NB4 (cell line): ENCODE data around the gene ZSWIM9.

Experiments
- DNase-seq: peaks from one replicate; pipeline ENCODE4 v3.0.0; 2010; ENCODE audit warnings: low read depth
- H3K4me3 ChIP-seq: one replicate; pipeline ENCODE4 v1.5.1; 2011; ENCODE audit warnings: mild to moderate bottlenecking, low read depth, low read length, moderate library complexity
- CTCF ChIP-seq: IDR thresholded peaks from one replicate; pipeline ENCODE4 v1.5.1; 2012; ENCODE audit warnings: low read depth, low read length
- MAX ChIP-seq: IDR thresholded peaks from 2 replicates; pipeline ENCODE4 v1.6.1; 2011; ENCODE audit warnings: low read depth, low read length
- MYC ChIP-seq: IDR thresholded peaks from 2 replicates; pipeline ENCODE4 v1.6.1; 2011; ENCODE audit warnings: low read depth, low read length
- POLR2A ChIP-seq: IDR thresholded peaks from 2 replicates; pipeline ENCODE4 v1.6.1; 2011; ENCODE audit warnings: mild to moderate bottlenecking; ENCODE audit not compliant: insufficient read length; ENCODE audit errors: extremely low read depth

The ZSWIM9 gene

GRCh38 chr19:48148576-48148975 lies 21.9 kb upstream of the ZSWIM9 start:
- H3K4me3 ChIP-seq: no peak overlapping the region
- no peak for TF ChIP-seq MAX
- no peak for TF ChIP-seq POLR2A
- no peak for TF ChIP-seq CTCF
- TF ChIP-seq MYC: no peak
- DNase-seq: no peak

- H3K4me3 ChIP-seq: no peak overlapping the region
- TF ChIP-seq MAX: no peak
- DNase-seq: no peak
Observed at GRCh38 chr19:48149430-48149829, 21.1 kb upstream of the ZSWIM9 start.

- peak; percentile 86 for DNase-seq
- H3K4me3 ChIP-seq: no peak overlapping the region
- TF ChIP-seq POLR2A (no peak), MAX (no peak), CTCF (peak; percentile 98)
Observed at GRCh38 chr19:48152551-48152950, 17.9 kb upstream of the ZSWIM9 start.

GRCh38 chr19:48154003-48154402 lies 16.5 kb upstream of the ZSWIM9 start:
- TF ChIP-seq POLR2A (no peak), CTCF (no peak)
- H3K4me3 ChIP-seq: no peak overlapping the region
- no peak for DNase-seq

GRCh38 chr19:48158210-48158790 lies 12.2 kb upstream of the ZSWIM9 start:
- no peak for DNase-seq
- H3K4me3 ChIP-seq: no peak overlapping the region
- TF ChIP-seq CTCF (peak; percentile 10), POLR2A (no peak)

GRCh38 chr19:48168689-48169088 lies 1.8 kb upstream of the ZSWIM9 start:
- peak overlapping the region; percentile 60 for H3K4me3 ChIP-seq
- DNase-seq: no peak
- TF ChIP-seq POLR2A (no peak), CTCF (no peak), MAX (no peak), MYC (no peak)

- H3K4me3 ChIP-seq: peak overlapping the region; percentile 88
- TF ChIP-seq MYC: no peak
- no peak for TF ChIP-seq POLR2A
- no peak for TF ChIP-seq CTCF
- TF ChIP-seq MAX: no peak
- DNase-seq: peak; percentile 87
Observed at GRCh38 chr19:48169578-48169938, 922 bp upstream of the ZSWIM9 start.
